Right lobe of liver (tissue), 6 donors: ENCODE measurements around the gene ACTR5. TPM values are rescaled to one million over a fixed set of nuclear protein-coding genes. Genes with fewer than 3 reads are reported as not detected.
A peak's percentile ranks its signal among the peaks of the same experiment; 100 is the strongest.

Experiments used
- ATAC-seq, 4 donors: fragments of 200-7000 bp; cut with Tn5 transposase; one replicate each; pipeline ENCODE4 v1.9.1; 2020; ENCODE audit warnings: mild to moderate bottlenecking in 4 of 4, moderate library complexity in 4 of 4
- DNase-seq, 3 donors: peaks; one replicate each; pipeline ENCODE4 v3.0.0-alpha.2; 2020
- H3K27ac ChIP-seq, 3 donors: fragments of 200-600 bp; one replicate each; pipeline ENCODE4 v1.8.0; 2022
- H3K27me3 ChIP-seq, 2 donors: fragments of 200-600 bp; one replicate each; pipeline ENCODE4 v1.8.0; 2022
- H3K36me3 ChIP-seq, 4 donors: fragments of 200-600 bp; sonication (generic) in 1 of 4; one replicate each; pipeline versions ENCODE4 v1.5.1 to v1.8.0; 2017 to 2022; ENCODE audit warnings: control low read depth in 1 of 4
- H3K4me1 ChIP-seq, 4 donors: fragments of 200-600 bp; sonication (generic) in 1 of 4; one replicate each; pipeline versions ENCODE4 v1.5.1 to v1.8.0; 2017 to 2022; ENCODE audit warnings: control low read depth in 1 of 4
- H3K4me3 ChIP-seq, 3 donors: fragments of 200-600 bp; one replicate each; pipeline ENCODE4 v1.8.0; 2022
- H3K9me3 ChIP-seq, 4 donors: fragments of 200-600 bp; sonication (generic) in 1 of 4; one replicate each; pipeline versions ENCODE4 v1.5.1 to v1.8.0; 2017 to 2022; ENCODE audit warnings: control low read depth in 1 of 4
- CTCF ChIP-seq, 4 donors: fragments of 200-600 bp in 3 of 4; fragments of 450-650 bp in 1 of 4; IDR thresholded peaks; one replicate each; pipeline versions ENCODE4 v1.5.1 to v1.8.0; 2016 to 2022; ENCODE audit warnings: antibody characterized with exemption in 4 of 4, mild to moderate bottlenecking in 2 of 4
- POLR2A ChIP-seq: fragments of 450-650 bp; IDR thresholded peaks from one replicate; pipeline ENCODE4 v1.6.1; 2017; ENCODE audit warnings: antibody characterized with exemption, mild to moderate bottlenecking
- WGBS: methylation state at CpG from one replicate; pipeline ENCODE4 v1.1.6; 2018; ENCODE audit warnings: low coverage, low lambda C conversion rate; ENCODE audit not compliant: insufficient coverage; ENCODE audit errors: missing lambda C conversion rate; 5-methylcytosine and 5-hydroxymethylcytosine counted together
- intact Hi-C, 2 donors: fragments of 100-400 bp; cut with DNase I; formaldehyde crosslinking; loops; one replicate each; pipeline versions ENCODE4 v1.11.2 to v1.14.1; 2022
- total RNA-seq, 6 experiments: library from RNA; depleted of rRNA in 2 of 6; stranded (reverse); fragments of >200 nt in 2 of 6; fragmentation: NEBNext Ultra II Directional in 3 of 6; extraction: Animal tissue kit (Norgen Biotek cat#: 25700) in 3 of 6; gene quantifications; one replicate each; pipeline versions ENCODE4 v1.1.0 to v1.2.4, GENCODE V29; 2016 to 2023
- donor health status: DM: no; HTN: yes; CAD: no.
- donor health status: DM: no; HTN: no; CAD: no.
- donor health status: DM: no; HTN: no; CAD: no.
- donor health status: DM: no; HTN: yes; CAD: no.
- donor health status: DM: no; HTN: yes; CAD: no.

The ACTR5 gene
- total RNA-seq, 6 experiments from 2014 or later: 3.0 to 5.6 (median 3.7) TPM

- no peak for TF ChIP-seq CTCF (IDR thresholded peaks at IDR 0.05)
- TF ChIP-seq POLR2A: no peak
- intact Hi-C loops: no loop called here
- no peak overlapping the region for H3K27ac ChIP-seq
- peaks cover 11 to 40% of the 10 kb centered on the region in 2 donors for H3K27me3 ChIP-seq
- H3K9me3 ChIP-seq: no peaks in the 10 kb centered on the region
- no peaks in the 10 kb centered on the region for H3K36me3 ChIP-seq
- DNase-seq (no peak), ATAC-seq (no peak)
- WGBS: 3% methylated on average over 25 of the region's 35 CpGs
- H3K4me1 ChIP-seq: no peaks in the 10 kb centered on the region
- H3K4me3 ChIP-seq: no peak overlapping the region
Observed at GRCh38 chr20:38725148-38725901, 22.9 kb upstream of the ACTR5 start.

- peak; percentile 37 to 63 (median 42) for ATAC-seq
- Histone ChIP-seq H3K9me3 (no peaks in the 10 kb centered on the region), H3K27me3 (peaks cover 11 to 48% of the 10 kb centered on the region in 2 donors), H3K4me1 (peaks cover 0 to 6% (median 0%) of the 10 kb centered on the region in 4 donors), H3K4me3 (no peak overlapping the region), H3K27ac (no peak overlapping the region), H3K36me3 (no peaks in the 10 kb centered on the region)
- TF ChIP-seq CTCF (IDR thresholded peaks at IDR 0.05): peak in 1 of 4 donors; percentile 25
- no peak for TF ChIP-seq POLR2A
- DNase-seq: peak in 1 of 3 donors; percentile 43
- WGBS: 11% methylated on average over 25 of the region's 53 CpGs
- intact Hi-C loops: no loop called here
Observed at GRCh38 chr20:38725931-38726803, 22.1 kb upstream of the ACTR5 start.

DNA sequence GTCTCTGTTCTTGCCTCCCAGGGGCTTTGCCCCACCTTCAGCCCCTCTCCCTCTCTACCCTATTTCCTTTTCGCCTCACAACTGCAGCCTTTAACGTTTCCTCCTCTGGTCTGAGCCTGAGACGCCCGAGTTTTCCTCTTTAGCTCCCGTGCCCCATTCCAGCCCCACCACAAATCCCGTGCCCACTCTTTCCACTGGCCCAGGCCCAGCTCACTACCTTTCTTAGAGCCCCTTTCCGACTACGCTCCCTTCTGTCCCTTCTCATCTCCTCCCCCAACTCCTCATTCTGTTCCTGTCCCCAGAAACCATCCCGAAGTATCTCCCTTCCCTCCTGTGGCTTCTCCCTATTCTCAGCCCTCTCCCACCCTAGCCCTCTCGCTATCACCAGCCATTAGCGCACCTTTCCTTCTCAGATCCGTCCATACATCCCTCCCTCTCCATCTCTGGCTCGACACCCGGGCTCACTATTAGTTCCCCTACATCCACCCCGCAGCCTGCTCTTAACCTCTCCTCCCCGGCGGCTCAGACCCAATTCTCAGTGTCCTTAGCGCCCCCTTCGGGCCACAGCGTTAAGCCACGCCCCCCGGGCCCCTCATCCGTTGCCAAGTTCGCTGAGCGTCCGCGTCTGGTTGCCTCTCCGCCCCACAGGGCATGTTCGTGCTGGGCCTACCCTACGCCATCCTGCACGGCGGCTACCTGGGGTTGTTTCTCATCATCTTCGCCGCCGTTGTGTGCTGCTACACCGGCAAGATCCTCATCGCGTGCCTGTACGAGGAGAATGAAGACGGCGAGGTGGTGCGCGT is 21.3 kb upstream of the ACTR5 start:
- H3K36me3 ChIP-seq: no peaks in the 10 kb centered on the region
- H3K4me1 ChIP-seq: peaks cover 0 to 10% (median 0%) of the 10 kb centered on the region in 4 donors
- no peak overlapping the region for H3K27ac ChIP-seq
- H3K9me3 ChIP-seq: no peaks in the 10 kb centered on the region
- TF ChIP-seq CTCF (IDR thresholded peaks at IDR 0.05) (no peak), POLR2A (no peak)
- no peak overlapping the region for H3K4me3 ChIP-seq
- 2% methylated on average over 38 of the region's 43 CpGs for WGBS
- H3K27me3 ChIP-seq: peaks cover 11 to 51% of the 10 kb centered on the region in 2 donors
- no peak for ATAC-seq
- intact Hi-C loops: no loop called here
- DNase-seq: no peak

- Histone ChIP-seq H3K4me3 (no peak overlapping the region), H3K27ac (no peak overlapping the region), H3K36me3 (no peaks in the 10 kb centered on the region), H3K9me3 (no peaks in the 10 kb centered on the region), H3K4me1 (peaks cover 0 to 10% (median 0%) of the 10 kb centered on the region in 4 donors), H3K27me3 (peaks cover 11 to 51% of the 10 kb centered on the region in 2 donors)
- intact Hi-C loops: no loop called here
- WGBS: 3% methylated on average over 24 of the region's 46 CpGs
- DNase-seq: no peak
- no peak for TF ChIP-seq POLR2A
- no peak for TF ChIP-seq CTCF (IDR thresholded peaks at IDR 0.05)
- ATAC-seq: no peak
Observed at GRCh38 chr20:38727607-38728190, 20.6 kb upstream of the ACTR5 start.
